Lower leg skin (tissue), 4 donors: Measurements from ENCODE around the gene APOL3. TPM values are rescaled to one million over a fixed set of nuclear protein-coding genes. Genes with fewer than 3 reads are reported as not detected.
"Not testable (repeated sequence)": the region's sequence is repeated elsewhere in the genome, so short reads cannot be mapped to it uniquely, and the experiment has no call there.

Source experiments
- DNase-seq, 2 donors: peaks; one replicate each; pipeline ENCODE4 v3.0.0-alpha.2; 2019; ENCODE audit warnings: low spot score in 2 of 2
- H3K4me3 ChIP-seq: fragments of 200-600 bp; sonication (generic); 2 replicates; pipeline ENCODE4 v1.5.1; 2017; ENCODE audit warnings: mild to moderate bottlenecking, low read depth; ENCODE audit not compliant: poor library complexity, severe bottlenecking
- POLR2A ChIP-seq, 2 donors: fragments of 450-650 bp; IDR thresholded peaks; one replicate each; pipeline ENCODE4 v1.6.1; 2016 to 2017; ENCODE audit warnings: antibody characterized with exemption in 2 of 2, mild to moderate bottlenecking in 1 of 2, moderate library complexity in 1 of 2
- WGBS, 2 donors: methylation state at CpG; one replicate each; pipeline ENCODE4 v1.1.5; 2018; 5-methylcytosine and 5-hydroxymethylcytosine counted together
- intact Hi-C: fragments of 100-400 bp; cut with DNase I; formaldehyde crosslinking; loops from one replicate; pipeline ENCODE4 v1.15.0; 2023; ENCODE audit warnings: low total_unique reads
- total RNA-seq, 4 donors: library from RNA; depleted of rRNA; stranded (reverse); fragments of >200 nt; gene quantifications; one replicate each; pipeline ENCODE4 v1.1.0, GENCODE V29; 2016
- TF ChIP-seq, protein P1 (sequence below), 3 donors: fragments of 450-650 bp; IDR thresholded peaks; one replicate each; pipeline ENCODE4 v1.5.1; 2016; ENCODE audit warnings: antibody characterized with exemption in 3 of 3, mild to moderate bottlenecking in 3 of 3, moderate library complexity in 2 of 3

The APOL3 gene
- total RNA-seq, 4 donors from 2014 or later = 29.5 to 55.9 (median 39.6) TPM

GRCh38 chr22:36102995-36103394, 57.6 kb downstream of the APOL3 start:
- intact Hi-C loops = no loop called here
- no peak for DNase-seq
- H3K4me3 ChIP-seq = no peak overlapping the region
- 89 to 96% methylated on average over 2 of the region's 2 CpGs for WGBS, 2 donors
- TF ChIP-seq, protein P1, sequence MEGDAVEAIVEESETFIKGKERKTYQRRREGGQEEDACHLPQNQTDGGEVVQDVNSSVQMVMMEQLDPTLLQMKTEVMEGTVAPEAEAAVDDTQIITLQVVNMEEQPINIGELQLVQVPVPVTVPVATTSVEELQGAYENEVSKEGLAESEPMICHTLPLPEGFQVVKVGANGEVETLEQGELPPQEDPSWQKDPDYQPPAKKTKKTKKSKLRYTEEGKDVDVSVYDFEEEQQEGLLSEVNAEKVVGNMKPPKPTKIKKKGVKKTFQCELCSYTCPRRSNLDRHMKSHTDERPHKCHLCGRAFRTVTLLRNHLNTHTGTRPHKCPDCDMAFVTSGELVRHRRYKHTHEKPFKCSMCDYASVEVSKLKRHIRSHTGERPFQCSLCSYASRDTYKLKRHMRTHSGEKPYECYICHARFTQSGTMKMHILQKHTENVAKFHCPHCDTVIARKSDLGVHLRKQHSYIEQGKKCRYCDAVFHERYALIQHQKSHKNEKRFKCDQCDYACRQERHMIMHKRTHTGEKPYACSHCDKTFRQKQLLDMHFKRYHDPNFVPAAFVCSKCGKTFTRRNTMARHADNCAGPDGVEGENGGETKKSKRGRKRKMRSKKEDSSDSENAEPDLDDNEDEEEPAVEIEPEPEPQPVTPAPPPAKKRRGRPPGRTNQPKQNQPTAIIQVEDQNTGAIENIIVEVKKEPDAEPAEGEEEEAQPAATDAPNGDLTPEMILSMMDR (IDR thresholded peaks at IDR 0.05) = no peak
- TF ChIP-seq POLR2A (IDR thresholded peaks at IDR 0.05) = no peak

DNA sequence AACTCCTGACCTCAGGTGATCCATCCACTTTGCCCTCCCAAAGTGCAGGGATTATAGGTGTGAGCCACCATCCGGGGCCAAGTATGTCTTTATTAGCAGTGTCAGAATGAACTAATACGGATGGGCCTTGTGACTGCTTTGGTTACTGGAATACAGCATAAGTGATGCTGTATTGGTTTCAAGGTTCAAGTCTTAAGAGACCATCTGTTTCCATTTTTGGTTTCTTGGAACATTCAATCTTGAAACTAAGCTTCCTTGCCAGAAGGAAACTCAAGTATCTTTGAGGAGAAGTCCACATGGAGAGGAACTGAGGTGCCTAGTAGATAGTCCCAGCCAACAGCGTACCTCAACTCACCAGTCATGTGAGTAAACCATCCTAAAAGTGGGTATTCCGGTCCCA, 58.8 kb downstream of the APOL3 start:
- no peak overlapping the region for H3K4me3 ChIP-seq
- DNase-seq = no peak
- 79 to 81% methylated on average over 4 of the region's 4 CpGs for WGBS, 2 donors
- no peak for TF ChIP-seq POLR2A (IDR thresholded peaks at IDR 0.05)
- TF ChIP-seq, protein P1 (IDR thresholded peaks at IDR 0.05) = no peak
- intact Hi-C loops = no loop called here

DNA sequence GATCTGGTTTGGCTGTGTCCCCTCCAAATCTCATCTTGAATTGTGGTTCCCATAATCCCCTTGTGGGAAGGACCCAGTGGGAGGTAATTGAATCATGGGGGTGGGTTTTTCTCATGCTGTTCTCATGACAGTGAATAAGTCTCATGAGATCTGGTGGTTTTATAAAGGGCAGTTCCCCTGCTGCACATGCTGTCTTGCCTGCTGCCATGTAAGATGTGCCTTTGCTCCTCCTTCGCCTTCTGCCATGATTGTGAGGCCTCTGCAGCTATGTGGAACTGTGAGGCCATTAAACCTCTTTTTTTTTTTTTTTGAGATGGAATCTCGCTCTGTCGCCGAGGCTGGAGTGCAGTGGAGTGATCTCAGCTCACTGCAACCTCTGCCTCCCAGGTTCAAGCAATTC, 59.6 kb downstream of the APOL3 start:
- WGBS, 2 donors = 93 to 100% methylated on average over 4 of the region's 4 CpGs
- DNase-seq, intact Hi-C loops, H3K4me3 ChIP-seq: not testable (repeated sequence)

GRCh38 chr22:36100134-36100824, 60.3 kb downstream of the APOL3 start:
- intact Hi-C loops = no loop called here
- no peak for TF ChIP-seq POLR2A (IDR thresholded peaks at IDR 0.05)
- TF ChIP-seq, protein P1 (IDR thresholded peaks at IDR 0.05) = no peak
- no peak overlapping the region for H3K4me3 ChIP-seq
- DNase-seq = no peak
- 85 to 87% methylated on average over 9 of the region's 9 CpGs for WGBS, 2 donors

- DNase-seq, intact Hi-C loops, H3K4me3 ChIP-seq: not testable (repeated sequence)
- 92 to 93% methylated on average over 10 of the region's 10 CpGs for WGBS, 2 donors
Observed at GRCh38 chr22:36099561-36099960, 61.0 kb downstream of the APOL3 start.

- intact Hi-C loops = no loop called here
- no peak for DNase-seq
- H3K4me3 ChIP-seq = no peak overlapping the region
- TF ChIP-seq, protein P1 (IDR thresholded peaks at IDR 0.05) = no peak
- TF ChIP-seq POLR2A (IDR thresholded peaks at IDR 0.05) = no peak
- 79 to 81% methylated on average over 8 of the region's 8 CpGs for WGBS, 2 donors
Observed at GRCh38 chr22:36097880-36098279, 62.7 kb downstream of the APOL3 start.

DNA sequence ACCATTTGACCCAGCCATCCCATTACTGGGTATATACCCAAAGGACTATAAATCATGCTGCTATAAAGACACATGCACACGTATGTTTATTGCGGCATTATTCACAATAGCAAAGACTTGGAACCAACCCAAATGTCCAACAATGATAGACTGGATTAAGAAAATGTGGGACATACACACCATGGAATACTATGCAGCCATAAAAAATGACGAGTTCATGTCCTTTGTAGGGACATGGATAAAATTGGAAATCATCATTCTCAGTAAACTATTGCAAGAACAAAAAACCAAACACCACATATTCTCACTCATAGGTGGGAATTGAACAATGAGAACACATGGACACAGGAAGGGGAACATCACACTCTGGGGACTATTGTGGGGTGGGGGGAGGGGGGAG, 69.8 kb downstream of the APOL3 start:
- H3K4me3 ChIP-seq, intact Hi-C loops, DNase-seq: not testable (repeated sequence)
- WGBS, 2 donors = 100% methylated on average over 1 of the region's 3 CpGs; no CpG with 5 or more reads in 1 of the 2 donors

Other genes with a start within 250 kb of the APOL3 start
- 10 to 100 TPM; 40.9 to 56.5 (median 51.1) TPM for gene RBFOX2, start 131.9 kb downstream of the APOL3 start, total RNA-seq
- gene APOL4, start 41.1 kb upstream of the APOL3 start, total RNA-seq = 1 to 10 TPM; 3.3 to 5.4 (median 4.1) TPM
- gene APOL2, start 78.8 kb upstream of the APOL3 start, total RNA-seq = 10 to 100 TPM; 14.2 to 24.8 (median 20.0) TPM
- gene APOL1, start 92.4 kb upstream of the APOL3 start, total RNA-seq = 1 to 10 TPM in 2 of 4 donors, under 1 TPM in 2; 0.46 to 4.1 (median 2.0) TPM
- 100 to 1,000 TPM; 258 to 335 (median 307) TPM for gene MYH9, start 227.2 kb upstream of the APOL3 start, total RNA-seq